ENCODE measurements around the gene CYP26A1.
"Not testable (repeated sequence)": the region's sequence is repeated elsewhere in the genome, so short reads cannot be mapped to it uniquely, and the experiment has no call there.

The CYP26A1 gene

DNA sequence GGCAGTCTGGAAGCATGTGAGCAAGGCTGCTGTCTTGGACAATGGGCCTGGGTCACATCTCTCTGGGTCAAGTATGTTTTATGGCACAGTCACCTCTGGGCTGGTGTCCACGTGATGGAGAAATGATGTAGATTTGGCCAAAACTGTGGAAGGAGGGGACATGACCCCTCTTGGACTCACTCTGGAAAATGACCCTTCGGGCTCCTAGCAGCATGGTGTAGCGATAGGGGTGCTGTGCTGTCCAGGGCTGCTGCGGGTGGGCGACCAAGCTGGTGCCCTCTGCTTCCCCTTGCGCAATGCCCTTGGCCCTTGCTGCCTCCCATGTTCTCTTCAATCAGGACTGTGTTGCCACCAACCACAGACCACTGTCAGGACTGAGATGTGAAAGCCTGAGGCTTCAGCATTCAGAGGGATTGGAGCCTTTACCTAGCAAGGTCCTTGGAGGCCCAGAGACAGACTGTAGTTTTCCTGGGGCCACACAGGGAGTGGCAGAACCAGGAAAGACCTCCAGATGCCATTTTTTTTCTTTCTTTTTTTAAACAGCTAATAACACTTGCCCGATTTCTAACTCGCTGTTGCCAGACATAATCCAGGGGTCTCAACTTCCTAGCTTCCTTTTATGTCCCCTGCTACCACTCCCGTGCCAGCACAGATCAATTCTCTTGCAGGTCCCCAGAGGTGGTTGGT lies 6.1 kb downstream of the CYP26A1 start:
- no peak for DNase-seq (ENCODE audit: low read depth in 1 of 2, low spot score in 1 of 2)

DNA sequence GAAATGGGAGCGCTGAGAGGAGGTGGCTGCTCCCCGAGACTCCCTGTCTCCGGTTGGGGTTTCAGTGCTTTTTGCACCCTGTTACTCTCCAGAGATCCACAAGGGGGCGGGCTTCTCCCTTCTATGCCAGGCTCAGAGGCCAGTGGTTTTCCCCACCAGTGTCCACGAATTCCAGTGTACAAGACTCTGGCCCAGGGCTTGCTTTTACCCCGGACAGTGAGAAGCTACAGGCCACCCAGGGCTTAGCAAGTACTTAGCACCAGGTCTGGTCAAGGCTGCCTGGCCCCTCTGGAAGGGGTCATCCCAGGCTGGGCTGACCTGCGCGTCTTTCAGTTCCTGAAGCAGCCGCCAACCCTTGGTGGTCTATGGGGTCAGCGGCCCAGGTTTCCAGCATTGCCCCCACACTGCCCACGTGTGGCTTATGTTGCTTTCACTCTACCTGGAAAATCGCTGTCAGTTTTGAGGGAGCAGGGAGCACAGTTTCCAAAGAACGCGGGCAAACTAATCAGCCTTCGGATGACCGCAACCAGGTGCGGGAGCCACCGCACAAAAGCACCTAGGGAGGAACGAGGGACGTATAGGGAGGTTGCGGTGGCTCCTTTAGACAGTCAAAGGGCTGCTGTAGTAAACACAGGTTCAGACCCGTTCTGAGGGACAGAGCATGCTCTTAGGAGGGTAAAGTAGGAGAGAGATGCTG lies 6.8 kb downstream of the CYP26A1 start:
- DNase-seq (ENCODE audit: low read depth in 1 of 2, low spot score in 1 of 2), result peak; percentile 27 to 28

DNA sequence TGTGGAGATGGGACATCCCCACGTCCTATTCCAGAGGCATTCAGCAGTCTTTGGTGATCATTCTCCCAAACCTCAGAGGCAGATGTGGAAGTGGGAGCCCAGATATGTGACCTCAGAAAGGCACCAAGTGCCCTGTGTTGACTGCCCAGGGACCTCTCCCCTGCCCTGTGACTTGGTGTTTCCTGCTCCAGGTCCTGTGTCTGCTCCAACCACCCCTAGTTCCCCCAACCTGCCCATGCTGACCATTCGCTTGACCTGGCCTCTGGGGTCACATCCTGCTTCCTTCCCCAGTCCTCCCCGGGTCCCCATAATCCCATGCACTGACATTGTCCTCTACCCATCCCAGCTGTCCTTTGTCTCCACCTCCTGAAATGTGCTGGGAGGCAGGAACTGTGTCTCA lies 7.6 kb downstream of the CYP26A1 start:
- no peak for DNase-seq (ENCODE audit: low read depth in 1 of 2, low spot score in 1 of 2)

- DNase-seq (ENCODE audit: low read depth in 1 of 2, low spot score in 1 of 2), result no peak
Observed at GRCh38 chr10:93081834-93082233, 8.1 kb downstream of the CYP26A1 start.

DNA sequence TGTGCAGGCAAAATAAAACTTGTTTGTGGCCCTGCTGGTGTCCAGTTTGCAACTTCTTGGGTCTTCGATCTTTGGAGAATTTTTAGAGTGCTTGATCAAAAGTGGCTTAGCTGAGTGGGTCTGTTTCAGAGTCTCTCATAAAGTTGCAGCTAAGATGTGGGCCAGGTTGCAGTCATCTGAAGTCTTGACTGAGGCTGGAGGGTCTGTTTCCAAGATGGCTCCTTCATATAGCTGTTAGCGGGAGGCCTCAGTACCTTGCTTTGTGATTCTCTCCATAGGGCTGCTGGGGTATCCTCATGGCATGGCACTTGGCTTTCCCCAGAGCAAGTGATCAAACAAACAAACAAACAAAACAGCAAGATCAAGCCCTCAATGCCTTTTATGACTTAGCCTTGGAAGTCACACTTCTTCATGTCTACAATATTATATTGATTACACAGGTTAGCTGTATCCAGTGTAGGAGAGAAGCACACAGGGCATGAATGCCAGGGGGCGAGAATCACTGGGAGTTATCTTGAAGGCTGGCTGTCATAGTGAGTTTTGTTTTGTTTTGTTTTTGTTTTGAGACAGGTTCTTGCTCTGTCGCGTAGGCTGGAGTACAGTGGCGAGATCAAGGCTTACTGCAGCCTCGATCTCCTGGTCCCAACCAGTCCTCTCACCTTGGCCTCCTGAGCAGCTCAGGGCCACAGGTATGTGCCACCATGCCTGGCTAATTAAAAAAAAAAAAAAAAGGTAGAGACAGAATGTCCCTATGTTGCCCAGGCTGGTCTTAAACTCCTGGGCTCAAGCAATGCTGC lies 10.2 kb downstream of the CYP26A1 start:
- DNase-seq (ENCODE audit: low read depth in 1 of 2, low spot score in 1 of 2), result no peak

GRCh38 chr10:93085272-93085859 lies 11.7 kb downstream of the CYP26A1 start:
- DNase-seq (ENCODE audit: low read depth in 1 of 2, low spot score in 1 of 2), result no peak

- DNase-seq (ENCODE audit: low read depth in 1 of 2, low spot score in 1 of 2), result no peak
Observed at GRCh38 chr10:93086289-93086688, 12.6 kb downstream of the CYP26A1 start.

GRCh38 chr10:93087846-93088245 lies 14.2 kb downstream of the CYP26A1 start:
- DNase-seq (ENCODE audit: low read depth in 1 of 2, low spot score in 1 of 2), result no peak

DNA sequence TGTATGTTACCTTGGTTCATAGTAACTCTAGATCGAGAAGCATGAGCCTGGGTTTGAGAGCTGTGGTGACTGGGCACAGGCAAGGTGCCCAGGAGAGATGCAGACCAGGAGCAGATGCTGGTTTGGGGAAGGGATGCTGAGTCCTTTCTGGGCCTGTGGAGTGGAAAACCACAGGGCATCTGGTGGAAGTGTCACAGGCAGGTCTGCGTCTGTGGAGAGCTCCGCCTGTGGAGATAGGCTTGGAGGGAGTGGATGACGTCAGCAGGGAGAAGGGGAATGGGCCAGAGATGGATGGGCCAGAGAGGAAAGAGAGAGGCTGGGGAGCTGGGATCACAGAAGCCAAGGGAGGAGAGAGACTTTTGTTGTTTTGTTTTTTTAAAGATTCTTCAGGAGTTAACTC lies 14.8 kb downstream of the CYP26A1 start:
- no peak for DNase-seq (ENCODE audit: low read depth in 1 of 2, low spot score in 1 of 2)

DNA sequence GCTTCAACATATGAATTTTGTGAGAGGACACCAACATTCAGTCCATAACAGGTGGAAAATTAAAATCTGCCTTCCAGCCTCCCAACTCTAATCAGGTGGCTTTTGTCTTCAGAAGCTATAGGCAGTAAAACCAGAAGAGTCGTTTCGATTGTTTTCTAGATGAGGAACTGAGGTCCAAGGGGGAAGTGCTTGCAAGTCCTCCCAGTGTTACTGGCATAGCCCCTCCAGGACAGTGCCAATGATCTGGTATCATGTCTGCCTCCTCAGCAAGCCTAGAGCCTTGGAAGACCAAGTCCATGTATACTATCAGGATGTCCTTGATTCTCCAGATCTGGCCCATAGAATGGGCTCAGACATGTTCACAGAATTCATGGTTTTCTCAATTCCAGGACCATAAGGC lies 16.9 kb downstream of the CYP26A1 start:
- DNase-seq (ENCODE audit: low read depth in 1 of 2, low spot score in 1 of 2), result no peak

DNA sequence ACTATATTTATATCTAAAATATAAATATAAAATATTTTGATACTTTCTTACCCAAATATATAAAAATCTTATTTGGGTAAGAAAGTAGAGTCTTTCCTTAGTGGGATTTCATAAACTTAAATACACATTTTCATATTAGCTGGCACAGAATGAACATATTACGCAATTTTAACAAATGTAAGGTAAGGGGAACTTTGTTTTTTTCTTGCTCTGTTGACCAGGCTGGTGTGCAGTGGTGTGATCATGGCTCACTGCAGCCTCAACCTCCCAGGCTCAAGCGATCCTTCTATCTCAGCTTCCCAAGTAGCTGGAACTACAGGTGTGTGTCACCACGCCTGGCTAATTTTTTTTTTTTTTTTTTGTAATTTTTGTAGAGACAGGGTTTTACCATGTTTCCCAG lies 18.3 kb downstream of the CYP26A1 start:
- no peak for DNase-seq (ENCODE audit: low read depth in 1 of 2, low spot score in 1 of 2)

- no peak for DNase-seq (ENCODE audit: low read depth in 1 of 2, low spot score in 1 of 2)
Observed at GRCh38 chr10:93095225-93095624, 21.5 kb downstream of the CYP26A1 start.

GRCh38 chr10:93096901-93097300 lies 23.2 kb downstream of the CYP26A1 start:
- DNase-seq (ENCODE audit: low read depth in 1 of 2, low spot score in 1 of 2), result no peak

DNA sequence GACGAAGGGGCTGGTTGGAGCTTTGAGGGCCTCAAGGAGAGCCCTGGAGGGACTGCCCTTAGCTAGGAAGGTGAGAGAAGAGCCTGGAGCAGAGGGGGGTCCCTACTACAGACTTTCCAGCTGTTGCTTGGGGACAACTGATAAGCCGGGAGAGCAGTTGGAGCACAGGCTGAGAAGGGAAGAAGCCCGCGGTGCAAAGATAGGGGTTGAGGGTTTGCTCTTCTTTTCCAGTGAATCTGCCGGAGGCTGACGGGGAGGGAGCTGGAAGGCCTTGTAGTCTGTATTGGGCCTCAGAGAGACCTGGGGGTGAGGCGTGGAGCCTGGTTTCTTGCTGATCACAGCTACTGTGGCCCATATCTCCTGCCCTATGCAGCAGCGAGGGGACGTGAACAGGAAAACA lies 23.7 kb downstream of the CYP26A1 start:
- no peak for DNase-seq (ENCODE audit: low read depth in 1 of 2, low spot score in 1 of 2)

DNA sequence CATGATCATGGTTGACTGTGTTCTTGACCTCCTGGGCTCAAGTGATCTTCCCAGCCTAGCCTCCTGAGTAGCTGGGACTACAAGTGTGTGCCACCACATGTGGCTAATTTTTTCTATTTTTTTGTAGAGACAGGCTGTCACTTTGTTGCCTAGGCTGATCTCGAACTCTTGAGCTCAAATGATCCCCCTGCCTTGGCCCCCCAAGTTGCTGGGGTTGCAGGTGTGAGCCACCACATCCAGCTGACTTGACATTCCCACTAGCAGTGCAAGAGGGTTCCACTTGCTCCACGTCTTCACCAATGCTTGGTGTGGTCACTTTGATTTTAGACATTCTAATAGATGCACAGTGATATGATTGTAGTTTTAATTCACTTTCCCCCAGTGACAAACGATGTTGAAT lies 25.1 kb downstream of the CYP26A1 start:
- DNase-seq (ENCODE audit: low read depth in 1 of 2, low spot score in 1 of 2), result no peak

DNA sequence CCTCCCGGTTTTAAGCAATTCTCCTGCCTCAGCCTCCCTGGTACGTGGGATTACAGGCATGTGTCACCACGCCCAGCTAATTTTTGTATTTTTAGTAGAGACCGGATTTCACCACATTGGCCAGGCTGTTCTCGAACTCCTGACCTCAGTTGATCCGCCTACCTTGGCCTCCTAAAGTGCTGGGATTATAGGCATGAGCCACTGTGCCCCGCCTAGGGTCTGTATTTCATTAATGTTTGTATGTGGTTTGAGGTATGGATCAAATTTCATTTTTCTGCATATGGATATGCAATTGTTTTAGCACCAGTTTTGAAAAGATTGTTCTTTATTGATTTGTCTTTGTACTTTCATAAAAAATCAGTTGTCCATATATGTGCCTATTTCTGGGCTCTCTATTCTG lies 26.0 kb downstream of the CYP26A1 start:
- no peak for DNase-seq (ENCODE audit: low read depth in 1 of 2, low spot score in 1 of 2)

GRCh38 chr10:93101148-93101547 lies 27.5 kb downstream of the CYP26A1 start:
- not testable (repeated sequence) for DNase-seq (ENCODE audit: low read depth in 1 of 2, low spot score in 1 of 2)

- DNase-seq (ENCODE audit: low read depth in 1 of 2, low spot score in 1 of 2), result no peak
Observed at GRCh38 chr10:93103953-93104352, 30.3 kb downstream of the CYP26A1 start.

GRCh38 chr10:93106631-93107072 lies 33.0 kb downstream of the CYP26A1 start:
- DNase-seq (ENCODE audit: low read depth in 1 of 2, low spot score in 1 of 2), result no peak

GRCh38 chr10:93110472-93111146 lies 36.9 kb downstream of the CYP26A1 start:
- no peak for DNase-seq (ENCODE audit: low read depth in 1 of 2, low spot score in 1 of 2)

GRCh38 chr10:93113042-93113441 lies 39.3 kb downstream of the CYP26A1 start:
- DNase-seq (ENCODE audit: low read depth in 1 of 2, low spot score in 1 of 2), result no peak
